ENCODE measurements around the gene MGME1. TPM values are rescaled to one million over a fixed set of nuclear protein-coding genes. Genes with fewer than 3 reads are reported as not detected.
A peak's percentile ranks its signal among the peaks of the same experiment; 100 is the strongest.
"Not testable (repeated sequence)": the region's sequence is repeated elsewhere in the genome, so short reads cannot be mapped to it uniquely, and the experiment has no call there.

Gene MGME1
- total RNA-seq, 1 experiment from 2014 or later = 17.4 TPM

GRCh38 chr20:17960400-17960885, 8.4 kb upstream of the MGME1 start:
- DNase-seq (ENCODE audit: low spot score) = not testable (repeated sequence)

DNA sequence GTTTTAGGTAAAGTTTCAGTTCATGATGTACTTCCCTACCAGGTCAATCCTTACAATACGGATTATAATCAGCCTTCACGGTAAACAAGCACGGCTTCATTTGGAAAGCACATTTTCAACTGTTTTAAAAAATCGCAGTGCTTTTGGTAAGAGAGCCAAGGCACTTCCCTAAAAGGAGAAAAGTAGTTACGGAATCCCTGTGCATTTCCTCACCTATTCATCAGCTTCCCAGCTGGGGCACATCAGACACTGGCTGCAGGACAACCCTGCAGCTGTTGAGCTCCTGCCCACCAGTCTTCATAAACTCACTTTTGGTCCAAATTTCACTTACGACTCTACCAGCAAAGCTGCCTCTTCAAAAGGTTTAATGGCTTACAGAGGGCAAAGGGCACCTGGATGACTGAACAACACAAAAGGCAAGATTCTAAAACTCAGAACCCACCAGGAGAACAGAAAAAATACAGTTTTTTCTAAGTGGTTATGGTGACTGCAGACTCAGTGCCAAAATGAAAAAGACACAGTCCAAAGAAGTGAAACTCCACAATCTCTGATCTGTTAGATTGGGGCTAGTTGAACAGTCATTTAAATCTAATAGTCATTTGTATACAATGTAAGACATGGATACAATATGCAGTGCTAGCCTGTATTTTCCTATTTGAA, 7.8 kb upstream of the MGME1 start:
- DNase-seq (ENCODE audit: low spot score) = no peak

DNA sequence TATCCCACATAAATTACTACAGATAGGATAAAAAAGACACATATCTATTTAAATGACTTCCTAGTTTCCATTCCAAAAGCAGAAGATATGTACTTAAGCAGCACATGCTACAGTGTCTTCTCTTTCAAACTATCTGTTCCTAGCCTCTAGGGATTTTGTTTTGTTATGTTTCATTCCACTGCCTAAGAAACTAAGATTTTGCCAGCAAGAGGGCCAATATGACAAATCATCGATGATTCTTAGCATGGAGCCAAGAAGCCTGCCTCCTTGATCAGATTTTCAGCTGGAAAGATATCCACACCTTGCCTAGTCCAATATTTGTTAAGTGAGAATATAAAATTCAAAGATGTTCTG, 7.3 kb upstream of the MGME1 start:
- DNase-seq (ENCODE audit: low spot score) = no peak

DNA sequence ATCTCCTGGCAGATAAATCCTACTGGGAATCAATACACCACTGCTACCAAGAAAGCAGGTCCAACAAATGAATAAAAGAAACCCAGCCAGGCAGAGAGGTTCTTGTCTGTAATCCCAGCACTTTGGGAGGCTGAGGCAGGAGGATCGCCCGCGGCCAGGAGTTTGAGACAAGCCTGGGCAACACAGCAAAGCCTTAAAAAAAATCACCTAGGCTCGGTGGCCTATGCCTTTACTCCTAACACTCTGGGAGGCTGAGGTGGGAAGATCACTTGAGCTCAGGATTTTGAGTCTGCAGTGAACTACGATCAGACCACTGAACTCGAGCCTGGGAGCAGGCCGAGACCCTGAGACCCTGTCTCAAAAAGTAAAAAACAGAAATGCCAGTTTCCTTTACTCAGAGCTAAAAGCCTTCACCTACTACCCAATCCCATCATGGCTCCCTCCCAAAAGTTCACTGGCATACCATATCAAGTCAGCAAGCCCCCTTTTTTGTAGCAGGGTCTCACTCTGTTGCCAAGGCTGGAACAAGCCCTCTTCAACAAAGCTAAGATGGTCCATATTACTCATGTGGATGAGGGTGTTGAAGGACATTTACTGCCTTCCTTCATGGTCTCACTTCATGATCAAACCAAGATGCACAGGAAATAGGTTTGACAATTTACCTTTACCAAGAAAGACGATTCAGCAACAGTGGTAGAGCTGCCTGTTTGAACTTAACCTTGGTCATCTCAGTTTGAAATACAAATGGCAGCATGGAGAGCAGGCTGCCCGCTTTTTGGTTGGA, 5.5 kb upstream of the MGME1 start:
- DNase-seq (ENCODE audit: low spot score) = no peak

DNA sequence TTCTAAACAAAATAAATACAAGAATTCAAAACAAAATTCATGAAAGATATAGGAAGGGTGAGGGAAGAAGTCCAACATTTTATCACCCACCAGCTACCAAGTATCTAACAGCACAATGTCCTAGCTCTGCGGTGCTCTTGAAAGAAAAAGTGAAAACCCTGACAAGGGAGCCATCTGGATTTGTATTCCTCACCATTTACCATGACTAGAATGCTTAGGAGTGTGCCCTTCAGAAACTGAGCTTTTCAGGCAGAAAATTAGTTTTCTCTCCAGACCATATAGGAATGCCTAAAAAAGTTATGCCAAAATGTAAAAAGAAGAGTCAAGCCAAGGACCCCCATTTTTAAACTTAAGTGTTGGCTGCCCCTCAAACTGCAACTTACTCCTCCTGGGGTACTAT, 4.7 kb upstream of the MGME1 start:
- DNase-seq (ENCODE audit: low spot score) = no peak

DNA sequence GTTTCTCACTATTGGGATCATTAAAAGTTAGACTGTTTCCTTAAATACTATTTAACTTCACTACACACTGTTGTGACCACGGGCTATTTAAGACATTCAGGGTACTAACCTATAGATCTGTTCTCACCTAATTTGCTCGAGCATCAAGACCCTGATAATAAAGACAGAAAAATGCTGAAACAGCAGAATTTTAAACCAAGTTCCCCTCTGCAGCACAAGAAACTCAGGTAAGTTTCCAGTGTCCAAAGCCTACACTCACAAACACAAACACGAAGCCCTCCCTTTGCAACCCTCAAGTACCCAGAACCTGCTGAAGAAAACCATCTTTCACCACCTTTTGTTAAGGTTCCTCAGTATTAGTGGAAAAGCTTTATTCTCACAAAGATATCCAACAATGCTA, 4.2 kb upstream of the MGME1 start:
- no peak for DNase-seq (ENCODE audit: low spot score)

- no peak for DNase-seq (ENCODE audit: low spot score)
Observed at GRCh38 chr20:17965042-17965697, 3.6 kb upstream of the MGME1 start.

DNA sequence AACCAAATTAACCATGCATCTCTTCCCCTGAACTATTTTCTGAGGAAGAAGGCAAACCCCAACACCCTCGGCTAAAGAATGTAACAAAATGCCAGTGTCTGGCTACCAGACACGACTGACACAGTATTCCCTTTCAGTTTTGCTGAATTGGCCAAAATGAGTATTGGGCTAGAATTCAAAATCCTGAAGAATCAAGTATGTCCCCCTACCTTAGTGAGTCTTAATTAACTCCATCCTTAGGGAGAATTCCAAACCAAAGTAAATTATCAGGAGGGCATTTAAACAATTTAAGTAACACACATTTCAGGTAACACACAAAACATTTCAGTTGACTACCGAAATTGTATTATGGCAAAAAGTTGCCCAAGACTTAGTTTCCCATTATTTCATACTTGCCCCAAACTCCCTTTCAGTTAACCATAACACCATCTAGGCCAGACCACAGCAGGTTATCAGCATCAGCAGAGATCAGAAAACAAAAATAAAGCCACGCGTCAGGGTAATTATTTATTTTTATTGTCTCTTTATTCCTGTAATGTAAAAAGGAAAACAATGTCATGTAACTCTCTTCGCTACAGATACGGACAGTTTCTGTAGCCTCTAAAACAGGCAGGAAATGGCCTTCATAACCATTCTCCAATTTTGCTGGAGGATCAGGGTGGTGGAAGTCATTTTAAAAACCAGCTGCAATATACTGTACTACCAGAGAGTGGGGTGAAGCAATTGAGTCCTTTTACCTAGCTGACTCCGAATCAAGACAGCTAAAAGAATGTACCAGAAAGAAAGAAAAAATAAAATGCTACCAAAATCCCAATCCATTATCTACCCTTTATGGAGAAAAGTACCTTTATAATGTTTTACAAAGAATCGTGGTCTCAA, 2.1 kb upstream of the MGME1 start:
- DNase-seq (ENCODE audit: low spot score) = peak; percentile 48

DNA sequence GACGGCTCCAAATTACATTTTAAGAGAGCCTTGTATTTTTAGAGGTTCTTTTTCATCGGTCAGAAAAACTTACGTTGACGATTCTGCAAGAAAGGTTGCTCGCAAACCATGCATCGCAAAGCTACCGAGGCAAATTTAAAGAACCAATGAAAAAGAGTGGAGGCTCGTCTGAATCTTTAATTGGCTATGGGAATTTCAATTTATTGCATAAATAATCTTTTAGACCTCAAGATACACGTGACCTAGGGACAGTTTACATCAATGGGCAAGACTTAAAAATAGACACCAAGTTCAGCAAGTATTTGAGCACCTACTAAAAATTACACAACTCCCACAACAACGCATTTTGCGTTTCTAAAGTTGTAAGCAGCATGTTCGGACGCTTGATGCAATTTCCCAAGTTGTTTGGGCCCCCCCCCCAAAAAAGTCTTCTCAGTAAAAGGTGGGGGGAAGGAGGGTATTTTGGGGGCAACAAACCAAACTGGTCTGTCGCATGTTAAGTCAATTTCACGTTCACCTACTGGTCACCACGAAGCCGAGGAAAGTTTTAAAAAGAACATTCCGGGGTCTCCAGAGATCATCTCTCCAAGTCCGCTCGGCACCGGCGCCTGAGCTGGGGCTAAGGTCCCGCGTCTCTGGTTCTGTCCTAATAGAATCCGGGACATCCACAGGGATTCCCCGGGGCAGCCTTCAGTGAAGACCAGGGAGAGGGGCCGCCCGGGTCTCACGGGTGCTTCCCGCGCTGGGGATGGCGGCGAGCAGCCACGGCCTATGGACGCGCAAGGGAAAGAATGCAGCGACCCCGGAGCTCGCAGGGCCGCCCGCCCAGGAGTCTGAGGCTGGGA, 1.1 kb upstream of the MGME1 start:
- DNase-seq (ENCODE audit: low spot score) = peak; percentile 29

- DNase-seq (ENCODE audit: low spot score) = peak; percentile 51
Observed at GRCh38 chr20:17969278-17969883, 563 bp downstream of the MGME1 start.

DNA sequence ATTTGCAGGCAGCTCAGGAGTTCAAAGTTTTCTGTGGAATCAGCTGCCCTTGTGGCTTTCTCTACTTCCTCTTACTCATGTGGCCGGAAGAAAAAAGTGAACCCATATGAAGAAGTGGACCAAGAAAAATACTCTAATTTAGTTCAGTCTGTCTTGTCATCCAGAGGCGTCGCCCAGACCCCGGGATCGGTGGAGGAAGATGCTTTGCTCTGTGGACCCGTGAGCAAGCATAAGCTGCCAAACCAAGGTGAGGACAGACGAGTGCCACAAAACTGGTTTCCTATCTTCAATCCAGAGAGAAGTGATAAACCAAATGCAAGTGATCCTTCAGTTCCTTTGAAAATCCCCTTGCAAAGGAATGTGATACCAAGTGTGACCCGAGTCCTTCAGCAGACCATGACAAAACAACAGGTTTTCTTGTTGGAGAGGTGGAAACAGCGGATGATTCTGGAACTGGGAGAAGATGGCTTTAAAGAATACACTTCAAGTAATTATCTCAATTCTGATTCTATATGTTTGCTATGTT, 1.1 kb downstream of the MGME1 start:
- DNase-seq (ENCODE audit: low spot score) = peak; percentile 71

DNA sequence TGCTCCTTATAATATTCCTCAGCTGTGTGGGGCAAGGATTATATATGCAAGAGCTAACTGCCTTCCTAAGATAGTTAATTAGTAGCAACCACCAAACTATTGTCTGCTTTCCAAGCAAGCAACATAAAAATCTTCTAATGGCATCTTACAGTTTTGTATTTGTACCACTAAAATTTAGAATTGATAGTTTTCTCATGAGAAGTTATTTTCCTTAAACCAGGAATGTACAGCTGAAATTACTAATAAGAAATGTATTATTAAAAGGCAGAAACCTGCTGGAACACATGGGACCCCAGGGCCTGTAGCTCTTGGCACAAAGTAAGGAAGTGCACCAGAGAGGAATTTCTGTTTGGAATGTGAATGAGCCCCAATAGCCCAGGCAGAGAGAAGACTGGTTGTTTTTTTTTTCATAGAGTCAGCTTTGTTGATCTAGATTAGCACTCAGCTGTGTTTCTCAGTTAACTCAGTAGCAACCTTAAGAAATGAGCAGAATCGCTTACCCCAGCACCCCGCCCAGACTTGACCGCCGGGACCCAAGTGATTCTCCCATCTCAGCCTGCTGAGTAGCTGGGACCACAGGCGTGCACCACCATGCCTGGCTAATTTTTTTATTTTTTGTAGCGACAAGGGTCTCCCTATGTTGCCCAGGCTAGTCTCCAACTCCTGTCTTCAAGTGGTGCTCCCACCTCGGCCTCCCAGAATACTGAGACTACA, 2.6 kb downstream of the MGME1 start:
- peak; percentile 37 for DNase-seq (ENCODE audit: low spot score)

GRCh38 chr20:17972121-17972520, 3.3 kb downstream of the MGME1 start:
- DNase-seq (ENCODE audit: low spot score) = no peak

GRCh38 chr20:17976305-17976704, 7.5 kb downstream of the MGME1 start:
- no peak for DNase-seq (ENCODE audit: low spot score)

- no peak for DNase-seq (ENCODE audit: low spot score)
Observed at GRCh38 chr20:17985388-17986018, 16.7 kb downstream of the MGME1 start.

DNA sequence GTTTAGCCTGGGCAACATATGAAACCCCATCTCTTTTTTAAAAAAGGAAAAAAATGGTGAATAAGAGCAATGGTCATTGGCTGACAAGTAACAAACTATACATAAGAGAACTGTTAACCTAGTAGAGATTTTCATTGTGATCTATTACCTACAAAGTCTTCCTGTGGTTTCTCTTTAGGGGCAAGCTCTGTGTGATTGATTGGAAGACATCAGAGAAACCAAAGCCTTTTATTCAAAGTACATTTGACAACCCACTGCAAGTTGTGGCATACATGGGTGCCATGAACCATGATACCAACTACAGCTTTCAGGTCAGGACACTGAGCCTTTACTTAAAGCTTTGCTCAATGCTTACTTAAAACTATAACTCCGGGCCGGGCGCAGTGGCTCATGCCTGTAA, 19.2 kb downstream of the MGME1 start:
- no peak for DNase-seq (ENCODE audit: low spot score)

GRCh38 chr20:17990278-17990972, 21.6 kb downstream of the MGME1 start:
- no peak for DNase-seq (ENCODE audit: low spot score)

DNA sequence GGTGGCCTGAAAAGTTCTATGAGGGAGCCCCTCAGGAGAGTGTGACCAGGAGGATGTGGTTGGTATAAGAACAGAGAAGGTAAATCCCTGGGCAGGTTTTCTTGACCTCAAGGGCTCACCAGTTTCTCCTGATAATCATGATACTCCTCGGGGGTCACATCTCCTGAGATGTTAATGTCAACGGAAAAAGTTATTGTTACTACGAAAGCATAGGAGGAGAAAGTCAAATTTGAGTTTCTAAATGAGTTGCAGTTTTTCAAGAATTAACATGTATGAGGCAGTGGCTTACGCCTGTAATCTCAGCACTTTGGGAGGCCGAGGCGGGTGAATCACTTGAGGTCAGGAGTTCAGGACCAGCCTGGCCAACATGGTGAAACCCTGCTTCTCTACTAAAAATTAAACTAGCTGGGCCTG, 23.4 kb downstream of the MGME1 start:
- no peak for DNase-seq (ENCODE audit: low spot score)

Measured in A172 (cell line).